ENCODE measurements around the gene CDK16.

Gene CDK16

DNA sequence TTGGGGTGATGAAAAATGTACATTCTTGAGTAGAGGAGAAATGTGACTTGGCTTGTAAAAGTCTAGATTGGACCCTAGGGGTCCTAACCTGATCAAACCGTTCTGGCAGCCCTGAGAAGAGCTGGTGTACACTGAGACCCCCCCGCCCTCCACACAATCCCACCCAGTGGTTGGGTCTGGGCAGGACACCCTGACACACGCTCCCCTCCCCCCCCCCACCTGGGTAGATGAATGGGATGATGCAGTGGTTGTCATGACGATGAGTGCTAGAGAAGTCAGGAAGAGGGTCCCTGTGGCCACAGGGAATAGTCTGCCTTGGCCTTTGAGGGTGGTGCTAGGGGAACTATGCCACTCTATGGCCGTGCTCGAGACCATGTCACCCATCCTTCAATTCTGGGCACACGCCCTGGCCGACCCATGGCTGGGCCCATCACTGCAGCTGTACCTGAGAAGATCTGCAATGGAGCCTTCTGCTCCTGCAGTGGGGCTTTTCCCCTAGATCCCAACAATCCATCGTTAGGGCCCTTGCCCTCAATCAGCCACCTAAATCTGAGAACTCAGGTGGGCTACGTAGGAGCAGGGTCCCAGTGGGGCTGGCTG, 4.4 kb downstream of the CDK16 start:
- Histone ChIP-seq H3K27me3 (ENCODE audit: control insufficient read depth in 1 of 2, insufficient read depth in 1 of 2, low read length in 2 of 2) (no peaks in the 10 kb centered on the region), H3K27ac (ENCODE audit: low read length, poor library complexity, severe bottlenecking) (no peak overlapping the region), H3K4ac (ENCODE audit: low read depth in 1 of 2, low read length in 2 of 2) (no peak overlapping the region), H3K36me3 (ENCODE audit: control insufficient read depth in 1 of 2, insufficient read depth in 2 of 2, low read depth in 1 of 2, low read length in 2 of 2) (peaks cover 49 to 51% of the 10 kb centered on the region in 2 experiments), H4K8ac (ENCODE audit: low read length) (no peak overlapping the region), H2BK5ac (ENCODE audit: low read depth, low read length, poor library complexity, severe bottlenecking) (no peak overlapping the region), H3K9me3 (ENCODE audit: control insufficient read depth, low read length) (no peaks in the 10 kb centered on the region), H2BK12ac (ENCODE audit: low read length in 2 of 2) (no peak overlapping the region), H3K9ac (ENCODE audit: low read length) (no peak overlapping the region), H3K14ac (ENCODE audit: low read length in 2 of 2) (no peak overlapping the region), H3K4me1 (ENCODE audit: control insufficient read depth, insufficient read depth, low read depth, low read length) (peaks cover 4% of the 10 kb centered on the region), H3K4me2 (ENCODE audit: low read length, poor library complexity, severe bottlenecking) (no peak overlapping the region), H2AK5ac (ENCODE audit: low read length, severe bottlenecking) (no peak overlapping the region), H3K18ac (ENCODE audit: low read depth in 1 of 2, low read length in 2 of 2) (no peak overlapping the region), H3K23ac (ENCODE audit: low read length in 2 of 2) (no peak overlapping the region), H3K4me3 (ENCODE audit: insufficient read depth in 1 of 2, low read depth in 1 of 2, low read length in 2 of 2) (no peak overlapping the region), H4K91ac (ENCODE audit: low read length) (no peak overlapping the region), H3K79me1 (replicated peaks; ENCODE audit: low read length, poor library complexity, severe bottlenecking) (peaks cover 18% of the 10 kb centered on the region), H2BK120ac (ENCODE audit: low read depth, low read length) (no peak overlapping the region), H2AFZ (ENCODE audit: low read depth, low read length) (no peak overlapping the region), H2BK15ac (ENCODE audit: low read depth, poor library complexity, severe bottlenecking) (no peak overlapping the region)
- no peak for DNase-seq
- WGBS, result 100% methylated on average over 5 of the region's 10 CpGs

DNA sequence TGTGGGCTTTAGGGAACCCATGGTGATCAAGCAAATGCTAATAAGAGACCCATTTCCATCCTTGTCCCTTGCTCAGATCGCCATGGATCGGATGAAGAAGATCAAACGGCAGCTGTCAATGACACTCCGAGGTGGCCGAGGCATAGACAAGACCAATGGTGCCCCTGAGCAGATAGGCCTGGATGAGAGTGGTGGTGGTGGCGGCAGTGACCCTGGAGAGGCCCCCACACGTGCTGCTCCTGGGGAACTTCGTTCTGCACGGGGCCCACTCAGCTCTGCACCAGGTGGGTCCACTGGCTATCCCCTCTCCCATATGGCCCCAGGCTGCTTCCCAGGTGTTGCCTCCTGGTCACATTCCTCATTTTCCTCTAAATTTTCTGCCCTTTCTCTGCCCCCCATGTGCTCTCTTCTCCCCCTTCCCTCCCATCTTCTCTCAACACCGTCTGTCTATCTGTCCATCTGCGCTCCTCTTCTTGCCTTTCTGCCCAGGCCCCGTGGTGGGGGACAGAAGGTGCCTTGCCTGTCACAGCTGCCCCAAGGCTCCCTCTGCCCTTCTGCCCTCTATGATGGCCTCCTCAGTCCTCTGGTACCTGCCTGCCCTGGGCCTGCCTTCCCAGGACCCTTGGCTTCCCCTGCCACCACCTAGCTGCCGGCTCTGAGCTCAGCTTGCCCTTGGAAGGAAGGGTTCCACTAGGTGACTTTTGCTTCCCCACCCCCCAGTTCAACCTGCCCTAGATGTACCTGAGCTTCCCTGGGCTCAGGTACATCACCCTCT, 5.2 kb downstream of the CDK16 start:
- H3K4me1 ChIP-seq (ENCODE audit: control insufficient read depth, insufficient read depth, low read depth, low read length), result peaks cover 4% of the 10 kb centered on the region
- no peak overlapping the region for H2BK5ac ChIP-seq (ENCODE audit: low read depth, low read length, poor library complexity, severe bottlenecking)
- H3K23ac ChIP-seq (ENCODE audit: low read length in 2 of 2), result no peak overlapping the region
- WGBS, result 96% methylated on average over 10 of the region's 13 CpGs
- peaks cover 20% of the 10 kb centered on the region for H3K79me1 ChIP-seq (replicated peaks; ENCODE audit: low read length, poor library complexity, severe bottlenecking)
- no peak overlapping the region for H2BK15ac ChIP-seq (ENCODE audit: low read depth, poor library complexity, severe bottlenecking)
- no peak overlapping the region for H2AK5ac ChIP-seq (ENCODE audit: low read length, severe bottlenecking)
- no peak overlapping the region for H3K9ac ChIP-seq (ENCODE audit: low read length)
- H2AFZ ChIP-seq (ENCODE audit: low read depth, low read length), result no peak overlapping the region
- no peak overlapping the region for H3K14ac ChIP-seq (ENCODE audit: low read length in 2 of 2)
- H3K9me3 ChIP-seq (ENCODE audit: control insufficient read depth, low read length), result no peaks in the 10 kb centered on the region
- no peak overlapping the region for H2BK120ac ChIP-seq (ENCODE audit: low read depth, low read length)
- H4K8ac ChIP-seq (ENCODE audit: low read length), result no peak overlapping the region
- H3K4me2 ChIP-seq (ENCODE audit: low read length, poor library complexity, severe bottlenecking), result no peak overlapping the region
- H3K18ac ChIP-seq (ENCODE audit: low read depth in 1 of 2, low read length in 2 of 2), result no peak overlapping the region
- H4K91ac ChIP-seq (ENCODE audit: low read length), result no peak overlapping the region
- H3K27ac ChIP-seq (ENCODE audit: low read length, poor library complexity, severe bottlenecking), result no peak overlapping the region
- H3K4ac ChIP-seq (ENCODE audit: low read depth in 1 of 2, low read length in 2 of 2), result no peak overlapping the region
- H3K4me3 ChIP-seq (ENCODE audit: insufficient read depth in 1 of 2, low read depth in 1 of 2, low read length in 2 of 2), result no peak overlapping the region
- H2BK12ac ChIP-seq (ENCODE audit: low read length in 2 of 2), result no peak overlapping the region
- no peak for DNase-seq
- H3K36me3 ChIP-seq (ENCODE audit: control insufficient read depth in 1 of 2, insufficient read depth in 2 of 2, low read depth in 1 of 2, low read length in 2 of 2), result peaks cover 54 to 57% of the 10 kb centered on the region in 2 experiments
- no peaks in the 10 kb centered on the region for H3K27me3 ChIP-seq (ENCODE audit: control insufficient read depth in 1 of 2, insufficient read depth in 1 of 2, low read length in 2 of 2)

DNA sequence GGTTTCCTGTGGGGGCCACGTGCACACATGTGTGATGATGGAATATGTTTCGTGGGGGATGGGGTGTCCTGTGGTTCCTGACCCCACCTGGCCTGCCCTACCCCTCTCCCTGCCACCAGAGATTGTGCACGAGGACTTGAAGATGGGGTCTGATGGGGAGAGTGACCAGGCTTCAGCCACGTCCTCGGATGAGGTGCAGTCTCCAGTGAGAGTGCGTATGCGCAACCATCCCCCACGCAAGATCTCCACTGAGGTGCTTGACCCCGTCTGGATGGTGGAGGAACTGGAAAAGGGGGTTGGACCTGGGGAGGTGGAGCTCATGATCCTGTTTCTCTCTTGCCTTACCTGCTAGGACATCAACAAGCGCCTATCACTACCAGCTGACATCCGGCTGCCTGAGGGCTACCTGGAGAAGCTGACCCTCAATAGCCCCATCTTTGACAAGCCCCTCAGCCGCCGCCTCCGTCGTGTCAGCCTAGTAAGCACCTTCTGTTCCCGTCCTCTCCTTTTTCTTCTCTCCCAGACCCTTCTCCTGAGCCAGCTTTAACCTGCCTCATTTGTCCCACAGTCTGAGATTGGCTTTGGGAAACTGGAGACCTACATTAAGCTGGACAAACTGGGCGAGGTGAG, 5.9 kb downstream of the CDK16 start:
- Histone ChIP-seq H3K27me3 (ENCODE audit: control insufficient read depth in 1 of 2, insufficient read depth in 1 of 2, low read length in 2 of 2) (no peaks in the 10 kb centered on the region), H3K23ac (ENCODE audit: low read length in 2 of 2) (no peak overlapping the region), H3K4ac (ENCODE audit: low read depth in 1 of 2, low read length in 2 of 2) (no peak overlapping the region), H2BK5ac (ENCODE audit: low read depth, low read length, poor library complexity, severe bottlenecking) (no peak overlapping the region), H3K9ac (ENCODE audit: low read length) (no peak overlapping the region), H3K14ac (ENCODE audit: low read length in 2 of 2) (no peak overlapping the region), H2BK15ac (ENCODE audit: low read depth, poor library complexity, severe bottlenecking) (no peak overlapping the region), H2AK5ac (ENCODE audit: low read length, severe bottlenecking) (no peak overlapping the region), H4K8ac (ENCODE audit: low read length) (no peak overlapping the region), H3K4me3 (ENCODE audit: insufficient read depth in 1 of 2, low read depth in 1 of 2, low read length in 2 of 2) (no peak overlapping the region), H2BK12ac (ENCODE audit: low read length in 2 of 2) (no peak overlapping the region), H4K91ac (ENCODE audit: low read length) (no peak overlapping the region), H3K18ac (ENCODE audit: low read depth in 1 of 2, low read length in 2 of 2) (no peak overlapping the region), H3K79me1 (replicated peaks; ENCODE audit: low read length, poor library complexity, severe bottlenecking) (peaks cover 21% of the 10 kb centered on the region), H3K9me3 (ENCODE audit: control insufficient read depth, low read length) (no peaks in the 10 kb centered on the region), H3K27ac (ENCODE audit: low read length, poor library complexity, severe bottlenecking) (no peak overlapping the region), H2BK120ac (ENCODE audit: low read depth, low read length) (no peak overlapping the region), H3K4me2 (ENCODE audit: low read length, poor library complexity, severe bottlenecking) (no peak overlapping the region), H3K4me1 (ENCODE audit: control insufficient read depth, insufficient read depth, low read depth, low read length) (peaks cover 4% of the 10 kb centered on the region), H3K36me3 (ENCODE audit: control insufficient read depth in 1 of 2, insufficient read depth in 2 of 2, low read depth in 1 of 2, low read length in 2 of 2) (peaks cover 61 to 62% of the 10 kb centered on the region in 2 experiments), H2AFZ (ENCODE audit: low read depth, low read length) (no peak overlapping the region)
- 100% methylated on average over 6 of the region's 17 CpGs for WGBS
- no peak for DNase-seq

DNA sequence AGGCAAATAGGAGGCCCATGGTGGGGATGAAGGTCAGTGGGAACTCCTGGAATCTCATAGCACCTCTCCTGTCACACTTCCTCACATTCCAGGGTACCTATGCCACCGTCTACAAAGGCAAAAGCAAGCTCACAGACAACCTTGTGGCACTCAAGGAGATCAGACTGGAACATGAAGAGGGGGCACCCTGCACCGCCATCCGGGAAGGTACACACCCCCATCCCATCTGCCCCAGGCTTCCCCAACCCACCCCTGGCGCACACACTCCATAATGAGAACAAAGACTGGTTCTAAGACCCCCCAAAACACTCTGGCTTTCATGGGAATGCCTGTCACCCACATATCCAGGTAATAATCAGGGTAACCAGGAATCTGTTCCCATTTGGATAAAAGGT, 6.4 kb downstream of the CDK16 start:
- WGBS, result 100% methylated on average over 2 of the region's 4 CpGs
- H3K4me1 ChIP-seq (ENCODE audit: control insufficient read depth, insufficient read depth, low read depth, low read length), result peaks cover 4% of the 10 kb centered on the region

More for the DNA sequence above, 6.4 kb downstream of the CDK16 start:
- Histone ChIP-seq H2BK120ac (ENCODE audit: low read depth, low read length) (no peak overlapping the region), H3K4me2 (ENCODE audit: low read length, poor library complexity, severe bottlenecking) (no peak overlapping the region), H2AK5ac (ENCODE audit: low read length, severe bottlenecking) (no peak overlapping the region), H3K18ac (ENCODE audit: low read depth in 1 of 2, low read length in 2 of 2) (no peak overlapping the region), H3K4ac (ENCODE audit: low read depth in 1 of 2, low read length in 2 of 2) (no peak overlapping the region), H2BK12ac (ENCODE audit: low read length in 2 of 2) (no peak overlapping the region), H3K9me3 (ENCODE audit: control insufficient read depth, low read length) (no peaks in the 10 kb centered on the region), H2BK5ac (ENCODE audit: low read depth, low read length, poor library complexity, severe bottlenecking) (no peak overlapping the region), H4K8ac (ENCODE audit: low read length) (no peak overlapping the region), H3K14ac (ENCODE audit: low read length in 2 of 2) (no peak overlapping the region), H3K4me3 (ENCODE audit: insufficient read depth in 1 of 2, low read depth in 1 of 2, low read length in 2 of 2) (no peak overlapping the region), H4K91ac (ENCODE audit: low read length) (no peak overlapping the region), H3K9ac (ENCODE audit: low read length) (no peak overlapping the region), H2AFZ (ENCODE audit: low read depth, low read length) (no peak overlapping the region), H3K79me1 (replicated peaks; ENCODE audit: low read length, poor library complexity, severe bottlenecking) (peaks cover 21% of the 10 kb centered on the region), H3K36me3 (ENCODE audit: control insufficient read depth in 1 of 2, insufficient read depth in 2 of 2, low read depth in 1 of 2, low read length in 2 of 2) (peaks cover 61 to 65% of the 10 kb centered on the region in 2 experiments), H3K27me3 (ENCODE audit: control insufficient read depth in 1 of 2, insufficient read depth in 1 of 2, low read length in 2 of 2) (no peaks in the 10 kb centered on the region), H2BK15ac (ENCODE audit: low read depth, poor library complexity, severe bottlenecking) (no peak overlapping the region), H3K27ac (ENCODE audit: low read length, poor library complexity, severe bottlenecking) (no peak overlapping the region), H3K23ac (ENCODE audit: low read length in 2 of 2) (no peak overlapping the region)
- no peak for DNase-seq
